GM18517 (cell line): ENCODE results near the gene SSR1.
"Not testable (repeated sequence)": the region's sequence is repeated elsewhere in the genome, so short reads cannot be mapped to it uniquely, and the experiment has no call there.

ENCODE experiments used
- ATAC-seq: cut with Tn5 transposase; IDR thresholded peaks from one replicate; pipeline ENCODE4 v1.9.1; 2021; ENCODE audit warnings: mild to moderate bottlenecking, moderate library complexity; ENCODE audit not compliant: unreplicated experiment

The SSR1 gene

DNA sequence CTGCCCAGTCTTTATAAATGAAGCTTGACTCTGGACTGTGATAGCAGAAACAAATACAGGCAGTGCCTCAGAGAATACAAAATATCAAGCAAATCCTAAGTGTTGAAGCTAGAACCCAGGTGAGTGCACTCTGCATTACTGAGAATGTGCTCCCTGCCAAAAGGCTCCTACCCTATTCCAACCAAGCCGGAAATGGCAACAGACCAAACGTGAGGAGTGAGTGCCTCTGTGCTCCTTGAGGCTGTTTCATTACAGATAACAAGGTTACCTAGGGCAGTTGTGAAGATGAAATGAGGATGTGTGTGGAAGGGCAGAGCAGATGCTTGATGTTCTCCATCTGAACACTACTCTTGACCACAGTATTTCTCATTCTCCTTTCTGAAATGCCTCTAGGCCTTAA, 29.3 kb downstream of the SSR1 start:
- no peak for ATAC-seq

DNA sequence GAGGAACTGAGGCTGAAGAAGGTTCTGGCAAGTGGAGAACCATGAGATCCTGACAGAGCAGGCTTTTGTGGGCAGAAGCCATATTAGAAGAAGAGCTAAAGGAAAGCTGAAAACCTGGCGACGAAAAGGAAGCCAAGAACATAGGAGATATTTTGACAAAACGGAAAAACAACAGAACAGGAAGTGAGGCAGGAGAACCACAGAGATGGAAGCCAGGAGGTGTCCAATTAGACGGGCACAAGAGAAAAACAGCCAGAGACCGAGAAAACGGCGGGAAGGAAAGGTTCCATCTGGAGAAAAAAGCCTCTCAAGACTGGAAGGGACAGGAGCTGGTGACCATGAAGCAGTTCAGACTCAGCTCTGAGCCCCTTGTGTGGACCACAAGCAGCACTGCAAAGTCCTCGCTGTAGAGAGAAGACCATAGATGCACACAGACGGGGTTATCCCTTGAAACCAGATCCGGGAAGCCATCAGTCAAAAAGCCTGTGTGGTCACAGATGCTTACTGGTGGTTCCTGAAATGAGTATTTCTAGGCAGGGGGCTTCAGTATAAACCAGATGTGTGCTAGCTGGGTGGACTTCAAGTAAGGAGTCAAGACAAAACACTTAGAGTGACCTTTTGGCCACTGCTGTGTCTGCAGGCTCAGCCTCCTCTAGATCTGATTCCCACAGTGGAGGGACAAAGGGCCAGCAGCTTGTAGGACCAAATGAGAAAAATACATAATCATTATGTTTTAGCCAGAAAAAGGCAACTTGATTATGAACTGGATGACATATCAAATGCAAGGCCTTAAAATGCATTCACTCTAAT, 30.7 kb downstream of the SSR1 start:
- no peak for ATAC-seq

DNA sequence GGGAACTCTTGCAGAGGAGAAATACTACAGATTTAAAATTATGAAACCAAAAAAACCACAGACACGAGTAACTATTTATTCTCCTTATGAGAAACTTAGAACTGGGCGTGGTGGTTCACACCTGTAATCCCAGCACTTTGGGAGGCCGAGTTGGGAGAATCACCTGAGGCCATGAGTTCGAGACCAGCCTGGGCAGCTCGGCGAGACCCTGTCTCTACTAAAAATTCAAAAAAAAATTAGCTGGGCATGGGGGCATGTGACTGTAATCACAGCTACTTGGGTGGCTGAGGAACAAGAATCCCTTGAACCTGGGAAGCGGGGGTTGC, 36.8 kb downstream of the SSR1 start:
- no peak for ATAC-seq

DNA sequence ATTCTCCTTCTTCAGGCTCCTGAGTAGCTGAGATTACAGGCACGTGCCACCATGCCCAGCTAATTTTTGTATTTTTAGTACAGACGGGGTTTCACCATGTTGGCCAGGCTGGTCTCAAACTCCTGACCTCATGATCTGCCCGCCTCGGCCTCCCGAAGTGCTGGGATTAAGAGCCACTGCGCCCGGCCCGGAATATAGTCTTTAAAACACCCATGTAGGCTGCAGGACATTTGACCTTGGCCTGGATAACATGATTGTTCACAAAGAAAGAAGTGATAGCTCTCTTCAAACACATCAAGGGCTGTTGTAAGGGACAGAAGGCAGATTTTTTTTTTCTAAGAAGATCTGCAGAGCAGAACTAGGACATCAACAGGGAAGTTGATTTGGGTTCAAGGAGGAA, 38.5 kb downstream of the SSR1 start:
- ATAC-seq: not testable (repeated sequence)

DNA sequence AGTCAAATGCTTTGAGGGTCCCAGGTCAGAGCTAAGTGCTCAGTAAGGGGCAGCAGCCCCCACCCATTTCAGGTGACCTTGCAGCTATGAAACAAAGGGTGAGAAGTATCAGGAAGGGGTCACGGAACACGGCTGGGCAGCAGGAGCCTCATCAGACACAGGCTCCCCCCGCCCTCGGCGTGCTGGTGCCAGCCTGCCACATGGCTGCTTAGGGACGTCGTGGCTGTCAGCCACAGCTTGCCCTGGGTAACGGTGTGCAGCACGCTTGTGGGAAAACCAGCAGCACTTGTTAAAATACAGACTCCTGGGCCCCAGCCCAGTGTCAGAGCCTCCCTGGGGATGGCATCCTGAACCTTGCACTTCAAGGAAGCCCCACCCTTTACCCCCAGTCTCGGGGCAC, 39.3 kb downstream of the SSR1 start:
- no peak for ATAC-seq

DNA sequence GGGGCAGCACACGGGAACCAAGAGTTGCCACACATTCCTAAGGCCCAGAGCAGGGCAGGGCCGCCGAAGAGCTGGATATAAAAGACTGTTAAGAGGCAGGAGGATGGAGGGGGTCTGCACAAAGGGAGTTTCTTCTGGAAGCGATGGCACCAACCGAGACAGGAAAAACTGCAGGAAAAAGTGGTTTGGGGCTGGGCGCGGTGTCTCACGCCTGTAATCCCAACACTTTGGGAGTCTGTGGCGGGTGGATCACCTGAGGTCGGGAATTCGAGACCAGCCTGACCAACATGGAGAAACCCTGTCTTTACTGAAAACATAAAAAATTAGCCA, 41.8 kb downstream of the SSR1 start:
- no peak for ATAC-seq

DNA sequence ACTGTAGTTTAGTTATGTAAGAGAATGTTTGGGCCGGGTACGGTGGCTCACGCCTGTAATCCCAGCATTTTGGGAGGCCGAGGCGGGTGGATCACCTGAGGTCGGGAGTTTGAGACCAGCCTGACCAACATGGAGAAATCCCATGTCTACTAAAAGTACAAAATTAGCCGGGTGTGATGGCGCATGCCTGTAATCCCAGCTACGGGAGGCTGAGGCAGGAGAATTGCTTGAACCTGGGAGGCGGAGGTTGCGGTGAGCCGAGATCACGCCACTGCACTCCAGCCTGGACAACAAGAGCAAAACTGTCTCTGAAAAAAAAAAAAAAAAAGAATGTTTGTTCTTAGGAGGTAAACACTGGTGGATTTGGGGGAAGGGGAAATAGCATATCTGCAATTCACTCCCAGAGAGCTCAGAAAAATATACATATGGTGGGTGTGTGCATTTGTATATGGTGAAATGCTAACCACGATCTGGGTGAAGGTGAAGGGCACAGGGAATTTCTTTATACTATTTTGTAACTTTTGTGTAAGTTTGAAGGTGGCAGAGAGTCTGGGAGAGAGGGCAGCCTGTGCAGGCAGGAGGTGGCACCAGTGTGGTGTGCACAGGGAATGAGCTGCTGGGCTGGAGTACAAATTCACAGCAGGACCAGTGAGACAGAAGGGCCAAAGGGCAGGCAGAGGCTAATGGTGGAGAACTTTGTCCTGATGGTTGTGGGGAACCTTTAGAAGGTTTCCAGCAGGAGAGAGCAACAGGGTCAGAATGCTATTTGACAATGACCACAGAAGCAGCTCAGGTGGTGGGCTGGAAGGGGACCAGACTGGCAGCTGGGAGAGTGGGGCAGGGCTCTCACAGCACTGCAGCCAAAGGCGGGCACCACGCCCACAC, 42.4 kb downstream of the SSR1 start:
- no peak for ATAC-seq

DNA sequence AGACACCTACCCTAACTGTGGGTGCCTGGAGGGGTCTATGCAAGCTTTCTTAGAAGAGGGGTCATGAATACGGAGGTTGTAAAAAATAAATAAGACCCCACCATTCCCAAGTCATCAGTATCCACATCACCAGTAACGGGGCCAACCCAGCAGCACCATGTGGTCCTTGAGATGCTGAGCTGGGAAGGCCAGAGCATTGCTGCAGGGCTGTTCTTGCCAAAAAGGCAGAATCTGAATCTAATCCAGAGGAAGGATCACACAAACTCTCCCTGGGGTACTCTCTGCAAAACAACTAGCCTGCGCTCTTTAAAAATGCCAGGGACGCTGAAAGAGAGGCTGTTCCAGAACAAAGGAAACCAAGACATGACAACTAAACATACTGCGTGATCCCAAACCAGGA, 43.2 kb downstream of the SSR1 start:
- ATAC-seq: no peak

DNA sequence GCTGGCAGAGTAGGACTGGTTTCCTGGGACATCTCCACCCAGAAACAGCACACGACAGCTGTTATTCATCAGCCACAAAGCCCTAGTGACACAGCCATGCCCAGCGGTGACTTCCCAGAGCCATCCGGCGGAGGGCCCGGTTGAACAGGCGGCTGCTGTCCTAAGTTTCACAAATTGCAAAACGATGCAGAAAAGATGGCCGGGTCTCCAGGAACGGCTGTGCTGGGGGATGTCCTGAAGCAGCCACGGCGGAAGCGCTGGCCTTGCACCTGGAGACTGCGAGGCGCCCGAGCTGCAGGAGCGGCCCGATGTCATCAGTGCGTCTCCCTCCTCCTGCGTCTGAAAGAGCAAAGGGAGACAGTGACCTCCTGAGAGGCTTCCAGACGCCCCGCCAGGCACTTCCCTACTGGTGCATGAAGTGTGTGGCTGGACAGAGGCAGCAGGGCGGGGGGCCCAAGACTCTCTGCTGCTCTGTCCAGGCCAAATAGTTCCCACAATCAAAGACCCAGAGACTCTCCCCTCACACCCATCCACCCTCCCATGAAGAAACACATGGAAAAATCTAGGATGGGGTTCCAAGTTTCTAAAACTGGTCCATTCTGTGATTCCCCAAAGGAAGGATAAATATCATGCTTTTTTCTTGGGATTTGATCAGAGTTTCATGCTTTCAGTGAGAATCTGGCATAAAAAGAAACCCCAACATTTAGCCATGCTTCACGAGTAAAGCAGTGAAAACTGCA, 44.0 kb downstream of the SSR1 start:
- ATAC-seq: no peak

DNA sequence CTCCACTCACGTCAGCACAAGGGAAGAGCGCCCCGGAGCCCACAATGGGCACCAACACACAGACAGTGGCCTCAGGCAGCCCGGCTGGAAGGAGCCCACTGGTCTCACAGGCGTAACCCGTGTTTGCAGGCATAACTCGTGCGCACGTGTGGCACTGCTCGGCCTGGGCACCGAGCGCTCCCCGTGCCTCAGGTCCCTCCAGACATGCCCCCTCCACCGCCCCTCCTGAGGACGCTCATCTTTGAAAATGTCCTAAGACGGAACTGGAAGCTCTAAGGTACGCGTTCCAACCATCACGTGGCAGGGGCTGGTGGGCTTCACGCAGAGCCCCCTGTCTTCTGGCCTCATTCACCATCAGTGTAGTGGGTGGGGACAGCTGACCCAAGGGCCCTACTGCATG, 44.6 kb downstream of the SSR1 start:
- no peak for ATAC-seq

DNA sequence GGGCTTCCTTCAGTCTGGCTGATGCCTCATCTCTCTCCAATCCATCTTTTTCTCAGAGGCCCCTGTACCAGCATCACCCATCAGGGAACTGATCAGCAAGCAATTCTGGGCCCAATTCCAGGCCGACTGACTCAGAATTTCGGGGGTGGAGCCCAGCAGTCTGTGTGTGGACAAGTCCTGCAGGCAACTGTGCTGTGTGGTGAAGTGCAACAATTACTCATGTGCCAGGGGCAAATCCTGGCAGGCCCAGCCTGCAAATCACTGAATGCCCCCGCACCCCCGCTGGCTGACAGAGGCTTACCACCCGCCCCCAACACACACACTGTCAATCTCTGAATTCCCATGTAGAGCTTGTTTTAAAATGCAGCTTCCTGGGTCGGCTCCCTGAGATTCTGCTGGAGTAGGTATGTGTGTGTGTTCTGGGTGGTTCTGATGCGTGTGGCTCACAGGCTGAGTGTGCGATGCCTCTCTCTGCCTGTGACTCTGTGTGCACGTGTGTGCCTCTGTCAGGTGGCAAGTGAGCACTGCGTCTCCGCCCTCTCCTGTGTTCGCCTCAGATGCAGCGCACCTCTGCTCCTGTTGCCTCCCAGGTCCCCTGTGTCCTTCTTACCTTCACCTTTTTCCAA, 45.4 kb downstream of the SSR1 start:
- no peak for ATAC-seq

DNA sequence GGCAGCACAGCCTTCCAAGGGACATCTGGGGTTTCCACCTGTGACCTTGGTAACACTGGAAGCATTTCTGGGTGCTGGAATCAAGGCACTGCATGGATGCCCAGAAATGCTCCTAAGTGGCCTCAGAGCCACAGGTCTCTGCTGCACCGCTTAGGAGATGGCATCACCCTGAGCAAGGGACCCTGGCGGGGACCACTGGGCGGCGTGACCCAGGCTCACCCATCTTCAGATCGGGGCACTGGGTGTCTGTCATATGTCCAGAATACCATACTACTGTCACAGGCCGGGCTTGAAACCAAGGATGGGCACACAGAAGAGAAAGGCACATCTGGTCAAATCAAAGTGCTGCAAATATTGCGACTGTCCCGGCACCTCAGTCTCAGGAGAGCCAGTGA, 45.9 kb downstream of the SSR1 start:
- no peak for ATAC-seq

DNA sequence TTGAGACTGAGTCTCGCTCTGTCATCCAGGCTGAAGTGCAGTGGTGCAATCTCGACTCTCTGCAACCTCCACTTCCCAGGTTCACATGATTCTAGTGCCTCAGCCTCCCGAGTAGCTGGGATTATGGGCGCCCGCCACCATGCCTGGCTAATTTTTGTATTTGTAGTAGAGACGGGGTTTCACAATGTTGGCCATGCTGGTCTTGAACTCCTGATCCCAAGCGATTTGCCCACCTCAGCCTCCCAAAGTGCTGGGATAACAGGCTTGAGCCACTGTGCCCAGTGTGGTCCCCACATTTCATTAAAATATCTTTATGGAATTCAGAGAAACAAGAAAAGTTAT, 47.6 kb downstream of the SSR1 start:
- not testable (repeated sequence) for ATAC-seq

DNA sequence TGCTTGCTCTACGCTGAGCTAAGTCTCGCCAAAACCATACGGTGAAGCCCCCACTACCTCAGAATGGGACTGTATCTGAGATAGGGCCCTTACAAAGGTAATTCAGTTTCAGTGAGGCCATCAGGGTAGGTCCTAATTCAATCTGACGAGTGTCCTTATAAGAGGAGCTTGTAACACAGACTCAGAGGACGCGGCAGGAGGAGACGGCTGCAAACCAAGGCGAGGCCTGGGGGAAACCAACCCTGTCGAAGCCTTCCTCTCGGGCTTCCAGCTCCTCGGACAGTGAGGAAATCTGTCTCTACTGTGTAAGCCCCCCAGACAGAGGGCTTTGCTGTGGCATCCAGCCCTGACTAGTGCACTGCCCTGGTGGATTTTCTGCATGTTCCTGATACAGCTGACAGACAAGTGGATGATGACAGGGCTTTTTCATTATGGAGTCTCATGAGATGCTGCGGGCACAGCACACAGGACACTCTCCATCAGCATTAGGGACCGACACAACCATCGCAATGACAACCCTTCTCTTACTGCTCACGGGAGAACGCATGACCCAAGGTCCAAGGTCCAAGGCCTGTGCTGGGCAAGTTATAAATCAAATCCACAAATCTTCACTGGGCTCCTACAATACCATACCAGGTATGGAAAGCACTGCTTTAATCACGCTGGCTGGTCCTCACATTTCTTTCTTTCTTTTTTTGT, 48.2 kb downstream of the SSR1 start:
- ATAC-seq: no peak

DNA sequence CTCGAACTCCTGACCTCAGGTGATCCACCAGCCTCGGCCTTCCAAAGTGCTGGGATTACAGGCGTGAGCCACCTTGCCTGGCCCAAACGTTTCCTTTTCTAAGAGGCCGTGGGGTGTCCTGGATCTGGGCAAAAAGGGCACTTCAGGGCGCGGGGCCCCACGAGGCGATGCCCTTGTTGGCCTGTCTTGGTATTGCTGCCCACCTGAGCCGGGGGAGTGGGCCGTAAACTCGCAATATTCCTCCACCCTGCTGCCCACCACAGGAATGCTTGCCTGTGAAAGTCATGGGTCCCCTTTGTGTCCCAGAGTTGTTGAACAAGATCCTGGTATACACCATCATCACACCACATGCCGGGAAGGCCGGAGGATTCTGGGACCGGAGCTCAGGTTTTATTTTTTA, 49.0 kb downstream of the SSR1 start:
- ATAC-seq: no peak

DNA sequence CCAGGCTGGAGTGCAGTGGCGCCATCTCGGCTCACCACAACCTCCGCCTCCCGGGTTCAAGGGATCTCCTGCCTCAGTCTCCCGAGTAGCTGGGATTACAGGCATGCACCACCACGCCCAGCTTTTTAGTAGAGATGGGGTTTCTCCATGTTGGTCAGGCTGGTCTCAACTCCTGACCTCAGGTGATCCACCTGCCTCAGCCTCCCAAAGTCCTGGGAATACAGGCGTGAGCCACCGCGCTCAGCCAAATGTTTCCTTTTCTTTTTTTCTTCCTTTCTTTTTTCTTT, 49.5 kb downstream of the SSR1 start:
- ATAC-seq: not testable (repeated sequence)

DNA sequence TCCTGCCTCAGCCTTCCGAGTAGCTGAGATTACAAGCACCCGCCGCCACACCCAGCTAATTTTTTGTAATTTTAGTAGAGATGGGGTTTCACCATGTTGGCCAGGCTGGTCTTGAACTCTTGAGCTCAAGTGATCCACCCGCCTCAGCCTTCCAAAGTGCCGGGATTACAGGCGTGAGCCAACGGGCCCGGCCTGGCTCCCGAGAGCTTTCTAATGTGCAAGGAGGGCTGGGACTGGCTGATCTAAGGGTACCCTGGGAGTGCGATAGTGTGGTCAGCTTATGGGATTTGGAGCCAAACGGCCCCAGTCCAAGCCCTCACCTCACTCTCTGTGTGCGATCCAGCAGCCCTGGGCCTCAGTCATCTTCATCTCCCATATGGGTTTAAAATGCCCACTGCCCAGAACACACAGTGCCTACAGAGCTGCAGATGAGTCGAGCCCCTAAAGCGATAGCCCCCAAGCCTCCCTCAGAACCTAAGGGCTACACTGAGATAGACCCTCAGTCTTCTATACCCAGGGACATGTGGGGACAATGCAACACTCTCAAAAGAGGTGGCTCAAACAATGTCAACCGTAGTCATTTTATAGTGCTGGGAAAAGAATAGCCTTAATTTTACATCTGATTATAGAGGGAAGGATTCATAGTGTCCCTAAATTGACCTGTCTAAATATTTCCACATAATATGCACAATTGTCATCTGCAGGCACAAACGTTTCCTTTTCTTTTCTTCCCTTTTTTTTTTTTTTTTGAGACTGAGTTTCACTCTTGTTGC, 50.1 kb downstream of the SSR1 start:
- ATAC-seq: no peak

DNA sequence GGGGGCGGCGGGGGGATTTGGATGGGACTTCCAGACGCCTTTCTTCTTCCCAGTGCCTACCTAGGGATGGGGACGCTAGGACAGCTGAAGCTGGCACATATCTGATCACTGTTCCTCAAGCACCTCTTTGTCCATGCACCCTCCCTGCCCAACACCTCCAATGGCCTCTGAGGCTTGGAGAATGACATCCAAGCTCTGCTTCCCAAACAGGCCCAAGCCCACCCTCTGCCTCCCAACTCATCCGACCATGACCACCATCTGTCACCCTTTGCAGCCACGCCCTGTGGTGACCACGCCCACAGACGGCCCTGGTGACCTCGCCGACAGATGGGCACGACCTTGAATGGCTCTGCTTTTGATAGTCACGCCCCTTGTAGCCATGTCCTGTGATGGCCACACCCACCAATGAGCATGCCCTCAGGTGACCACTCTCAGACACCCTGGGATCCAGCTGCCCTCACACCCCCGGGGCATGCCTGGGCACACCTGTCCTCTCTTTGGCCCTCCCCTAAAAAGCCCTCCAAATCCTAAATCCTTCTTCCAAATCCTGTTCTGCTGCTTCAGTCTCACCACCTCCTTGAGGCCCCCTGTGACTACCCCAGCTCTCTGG, 51.0 kb downstream of the SSR1 start:
- ATAC-seq: no peak

DNA sequence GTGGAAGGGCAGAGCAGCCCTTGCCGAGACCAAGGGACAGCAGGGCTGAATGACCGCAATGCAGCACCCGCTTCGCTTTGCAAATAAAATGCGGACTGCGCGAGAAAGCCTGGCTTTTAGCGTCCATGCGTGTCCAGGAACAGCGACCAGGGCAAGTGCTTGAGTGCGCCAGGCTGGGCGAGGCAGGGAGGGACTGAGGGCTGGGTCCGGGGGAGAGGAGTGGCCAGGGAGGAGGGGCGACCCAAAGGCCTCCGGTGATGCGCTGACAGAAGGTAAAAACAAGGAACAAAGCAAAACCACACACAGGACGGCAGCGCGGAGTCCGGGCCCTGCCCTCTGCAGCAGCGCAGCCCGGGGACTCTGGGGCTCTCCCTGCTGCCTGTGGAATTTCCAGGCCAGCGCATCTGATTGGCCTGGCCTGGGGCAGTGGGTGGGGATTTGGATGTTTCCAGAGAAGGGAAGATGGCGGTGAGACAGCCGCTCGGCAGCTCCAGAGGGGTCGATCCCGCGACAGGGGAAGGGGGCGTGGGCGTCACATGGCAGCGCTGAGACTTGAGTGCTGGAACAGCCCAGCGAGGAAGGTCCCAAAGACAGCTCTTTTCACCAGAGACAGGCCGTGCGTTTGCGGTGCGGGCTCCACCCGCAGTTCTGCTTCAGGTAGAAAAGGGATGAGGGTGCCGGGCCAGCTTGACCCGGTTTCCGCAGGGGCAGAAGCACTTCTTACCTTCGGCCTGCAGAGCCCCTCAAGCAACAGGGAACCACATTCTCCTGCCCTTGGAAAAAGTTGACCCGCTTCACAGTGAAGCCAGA, 51.8 kb downstream of the SSR1 start:
- peak; percentile 54 for ATAC-seq
